CD4-positive, alpha-beta T cell treated with Interleukin-2 at 100 ng/mL for 4 hours (primary cell): ENCODE data around the gene HMMR.
A peak's percentile ranks its signal among the peaks of the same experiment; 100 is the strongest.

Source experiments
- DNase-seq: peaks from one replicate; pipeline ENCODE4 v3.0.0-alpha.2; 2020; ENCODE audit warnings: low spot score

HMMR gene

GRCh38 chr5:163459462-163459818 is 992 bp upstream of the HMMR start:
- no peak for DNase-seq

GRCh38 chr5:163459819-163460561 is 442 bp upstream of the HMMR start, which contains the start of gene NUDCD2:
TSS of gene NUDCD2 (minus strand) at chr5:163460102. CDS start at chr5:163460050, 52 bp downstream.
- peak; percentile 96 for DNase-seq

- no peak for DNase-seq
These were observed 2.6 kb downstream of the HMMR start for GRCh38 chr5:163463063-163463435.

GRCh38 chr5:163467682-163468081 is 7.2 kb downstream of the HMMR start:
- DNase-seq = no peak

- peak; percentile 34 for DNase-seq
These were observed 13.3 kb downstream of the HMMR start for GRCh38 chr5:163473635-163474243.

GRCh38 chr5:163475411-163475810 is 15.0 kb downstream of the HMMR start:
- DNase-seq = no peak

GRCh38 chr5:163478126-163478981 is 17.9 kb downstream of the HMMR start:
- DNase-seq = no peak

- DNase-seq = no peak
These were observed 18.5 kb downstream of the HMMR start for GRCh38 chr5:163478982-163479271.

- no peak for DNase-seq
These were observed 28.8 kb downstream of the HMMR start for GRCh38 chr5:163489055-163489744.

- DNase-seq = no peak
These were observed 29.3 kb downstream of the HMMR start for GRCh38 chr5:163489745-163490075.

- no peak for DNase-seq
These were observed 35.9 kb downstream of the HMMR start for GRCh38 chr5:163496286-163496685.

- no peak for DNase-seq
These were observed 36.9 kb downstream of the HMMR start for GRCh38 chr5:163497315-163497714.

- no peak for DNase-seq
These were observed 38.5 kb downstream of the HMMR start for GRCh38 chr5:163498886-163499285.

GRCh38 chr5:163502521-163502920 is 42.1 kb downstream of the HMMR start:
- no peak for DNase-seq

GRCh38 chr5:163503106-163504078 is 43.0 kb downstream of the HMMR start:
- peak; percentile 50 for DNase-seq

GRCh38 chr5:163504079-163504931 is 43.9 kb downstream of the HMMR start:
- DNase-seq = peak; percentile 42

- no peak for DNase-seq
These were observed 44.6 kb downstream of the HMMR start for GRCh38 chr5:163505049-163505367.

GRCh38 chr5:163505368-163506094 is 45.1 kb downstream of the HMMR start, which contains the start of gene MAT2B:
TSS of gene MAT2B (plus strand) at chr5:163505619. CDS start at chr5:163505687, 68 bp downstream.
- peak; percentile 96 for DNase-seq

GRCh38 chr5:163506095-163506457 is 45.6 kb downstream of the HMMR start:
- no peak for DNase-seq

GRCh38 chr5:163506726-163507125 is 46.3 kb downstream of the HMMR start:
- DNase-seq = peak; percentile 62
